ENCODE data around the gene NUP58. TPM values are rescaled to one million over a fixed set of nuclear protein-coding genes. Genes with fewer than 3 reads are reported as not detected.
A peak's percentile ranks its signal among the peaks of the same experiment; 100 is the strongest.
"Not testable (repeated sequence)": the region's sequence is repeated elsewhere in the genome, so short reads cannot be mapped to it uniquely, and the experiment has no call there.

Gene NUP58
- total RNA-seq, 1 donor from 2014 or later = 37.7 TPM

DNA sequence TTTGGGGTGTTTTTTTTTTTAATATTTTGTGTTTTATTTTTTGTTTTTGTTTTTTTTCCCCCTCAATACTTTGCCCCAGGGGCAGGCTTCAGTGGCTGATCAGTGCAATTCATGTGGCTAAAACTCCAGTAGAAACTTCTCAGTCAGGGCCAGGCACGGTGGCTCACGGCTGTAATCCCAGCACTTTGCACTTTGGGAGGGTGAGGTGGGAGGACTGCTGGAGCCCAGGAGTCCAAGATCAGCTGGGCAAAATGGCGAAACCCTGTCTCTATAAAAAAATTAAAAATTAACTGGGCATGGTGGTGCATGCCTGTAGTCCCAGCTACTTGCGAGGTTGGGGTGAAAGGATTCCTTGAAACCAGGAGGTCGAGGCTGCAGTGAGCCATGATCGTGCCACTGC, 53.0 kb downstream of the NUP58 start:
- H3K27ac Mint-ChIP-seq (ENCODE audit: unreplicated experiment) = no peak overlapping the region
- no peaks in the 10 kb centered on the region for H3K9me3 Mint-ChIP-seq (ENCODE audit: low read depth)
- peaks cover 3% of the 10 kb centered on the region for H3K36me3 Mint-ChIP-seq (ENCODE audit: low read depth)
- no peak overlapping the region for H3K4me3 Mint-ChIP-seq (ENCODE audit: unreplicated experiment)
- no peak for DNase-seq (ENCODE audit: low spot score)
- H3K4me1 Mint-ChIP-seq (ENCODE audit: low read depth) = peaks cover 5% of the 10 kb centered on the region
- peaks cover 20% of the 10 kb centered on the region for H3K27me3 Mint-ChIP-seq (ENCODE audit: low read depth)
- TF ChIP-seq, protein P1, sequence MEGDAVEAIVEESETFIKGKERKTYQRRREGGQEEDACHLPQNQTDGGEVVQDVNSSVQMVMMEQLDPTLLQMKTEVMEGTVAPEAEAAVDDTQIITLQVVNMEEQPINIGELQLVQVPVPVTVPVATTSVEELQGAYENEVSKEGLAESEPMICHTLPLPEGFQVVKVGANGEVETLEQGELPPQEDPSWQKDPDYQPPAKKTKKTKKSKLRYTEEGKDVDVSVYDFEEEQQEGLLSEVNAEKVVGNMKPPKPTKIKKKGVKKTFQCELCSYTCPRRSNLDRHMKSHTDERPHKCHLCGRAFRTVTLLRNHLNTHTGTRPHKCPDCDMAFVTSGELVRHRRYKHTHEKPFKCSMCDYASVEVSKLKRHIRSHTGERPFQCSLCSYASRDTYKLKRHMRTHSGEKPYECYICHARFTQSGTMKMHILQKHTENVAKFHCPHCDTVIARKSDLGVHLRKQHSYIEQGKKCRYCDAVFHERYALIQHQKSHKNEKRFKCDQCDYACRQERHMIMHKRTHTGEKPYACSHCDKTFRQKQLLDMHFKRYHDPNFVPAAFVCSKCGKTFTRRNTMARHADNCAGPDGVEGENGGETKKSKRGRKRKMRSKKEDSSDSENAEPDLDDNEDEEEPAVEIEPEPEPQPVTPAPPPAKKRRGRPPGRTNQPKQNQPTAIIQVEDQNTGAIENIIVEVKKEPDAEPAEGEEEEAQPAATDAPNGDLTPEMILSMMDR (IDR thresholded peaks at IDR 0.05) = no peak

DNA sequence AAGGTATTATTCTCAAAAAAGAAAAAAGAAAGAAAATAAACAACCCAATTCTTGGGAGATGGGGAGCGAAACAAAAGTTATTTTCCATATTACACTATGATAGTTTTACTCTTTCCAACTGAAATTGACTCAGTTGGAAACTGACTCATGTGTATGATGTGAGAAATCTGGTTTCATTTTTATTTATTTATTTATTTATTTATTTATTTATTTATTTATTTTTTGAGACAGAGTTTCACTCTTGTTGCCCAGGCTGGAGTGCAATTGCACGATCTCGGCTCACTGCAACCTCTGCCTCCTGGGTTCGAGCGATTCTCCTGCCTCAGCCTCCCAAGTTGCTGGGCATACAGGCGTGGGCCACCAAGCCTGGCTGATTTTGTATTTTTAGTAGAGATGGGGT, 59.0 kb downstream of the NUP58 start:
- not testable (repeated sequence) for DNase-seq (ENCODE audit: low spot score); H3K27ac Mint-ChIP-seq (ENCODE audit: unreplicated experiment); H3K4me1 Mint-ChIP-seq (ENCODE audit: low read depth); H3K4me3 Mint-ChIP-seq (ENCODE audit: unreplicated experiment); H3K9me3 Mint-ChIP-seq (ENCODE audit: low read depth); H3K36me3 Mint-ChIP-seq (ENCODE audit: low read depth); H3K27me3 Mint-ChIP-seq (ENCODE audit: low read depth)

DNA sequence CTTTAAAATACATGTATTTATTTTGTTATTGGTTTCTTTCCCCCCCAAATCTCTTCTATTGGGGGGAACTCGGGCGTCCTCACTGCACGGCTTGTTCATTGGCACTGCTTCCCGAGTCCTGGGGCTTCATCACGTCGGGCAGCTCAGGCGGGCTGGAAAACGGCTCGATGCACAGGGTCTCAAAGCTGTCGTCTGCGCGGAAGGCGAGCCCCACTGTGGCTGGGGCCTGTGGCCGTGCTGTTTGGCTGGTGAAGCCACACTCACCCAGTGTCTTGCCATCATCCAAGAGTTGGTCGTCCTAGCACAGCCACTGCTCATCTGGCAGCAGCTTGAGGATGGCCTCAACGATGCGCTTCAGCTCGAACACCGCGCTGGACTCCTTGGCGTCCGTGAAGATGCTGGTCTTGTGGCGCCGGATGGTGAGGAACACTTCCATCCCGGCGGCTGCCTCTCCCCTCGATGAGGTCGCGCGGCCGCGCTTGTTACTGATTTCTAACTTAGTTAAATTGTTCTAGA, 64.4 kb downstream of the NUP58 start:
- no peaks in the 10 kb centered on the region for H3K36me3 Mint-ChIP-seq (ENCODE audit: low read depth)
- H3K27ac Mint-ChIP-seq (ENCODE audit: unreplicated experiment) = no peak overlapping the region
- H3K27me3 Mint-ChIP-seq (ENCODE audit: low read depth) = peaks cover 23% of the 10 kb centered on the region
- no peak overlapping the region for H3K4me3 Mint-ChIP-seq (ENCODE audit: unreplicated experiment)
- DNase-seq (ENCODE audit: low spot score) = no peak
- no peaks in the 10 kb centered on the region for H3K4me1 Mint-ChIP-seq (ENCODE audit: low read depth)
- H3K9me3 Mint-ChIP-seq (ENCODE audit: low read depth) = peaks cover 6% of the 10 kb centered on the region
- TF ChIP-seq, protein P1 (IDR thresholded peaks at IDR 0.05) = no peak

DNA sequence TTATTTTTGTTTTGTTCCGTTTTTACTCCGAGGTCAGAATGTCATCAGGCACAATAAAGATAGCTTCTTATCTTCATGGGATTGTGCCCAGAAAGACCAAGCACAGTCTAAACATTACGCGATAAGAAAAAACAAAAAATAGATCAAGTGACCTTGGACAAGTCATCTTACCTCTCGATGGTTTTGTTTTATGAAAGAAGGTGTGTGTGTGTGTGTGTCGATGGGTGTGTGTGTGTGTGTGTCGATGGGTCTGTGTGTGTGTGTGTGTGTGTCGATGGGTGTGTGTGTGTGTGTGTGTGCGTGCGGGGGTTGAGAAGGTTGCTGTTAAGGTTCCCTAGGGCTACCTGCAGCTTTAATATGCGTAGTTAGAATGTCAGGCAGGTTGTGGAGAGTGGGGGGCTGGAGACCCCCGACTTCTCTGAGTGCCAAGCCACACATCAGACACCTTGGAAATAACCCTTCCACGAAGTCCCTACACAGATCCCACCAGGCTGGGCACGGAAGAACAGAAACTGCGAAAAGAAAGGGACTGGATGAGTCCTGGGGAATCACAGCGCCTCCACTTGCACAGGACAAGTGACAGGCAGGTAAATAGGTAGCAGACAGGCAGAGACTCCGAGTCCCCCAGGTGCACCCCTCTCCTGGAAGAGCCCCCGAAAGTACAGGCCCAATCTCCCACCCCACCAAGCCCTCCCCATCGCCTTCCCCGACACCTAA, 69.9 kb downstream of the NUP58 start:
- Mint-ChIP-seq H3K9me3 (ENCODE audit: low read depth) (no peaks in the 10 kb centered on the region), H3K4me3 (ENCODE audit: unreplicated experiment) (peak overlapping the region; percentile 68), H3K27me3 (ENCODE audit: low read depth) (peaks cover 59% of the 10 kb centered on the region), H3K36me3 (ENCODE audit: low read depth) (no peaks in the 10 kb centered on the region), H3K27ac (ENCODE audit: unreplicated experiment) (no peak overlapping the region), H3K4me1 (ENCODE audit: low read depth) (peaks cover 3% of the 10 kb centered on the region)
- TF ChIP-seq, protein P1 (IDR thresholded peaks at IDR 0.05) = no peak
- no peak for DNase-seq (ENCODE audit: low spot score)

DNA sequence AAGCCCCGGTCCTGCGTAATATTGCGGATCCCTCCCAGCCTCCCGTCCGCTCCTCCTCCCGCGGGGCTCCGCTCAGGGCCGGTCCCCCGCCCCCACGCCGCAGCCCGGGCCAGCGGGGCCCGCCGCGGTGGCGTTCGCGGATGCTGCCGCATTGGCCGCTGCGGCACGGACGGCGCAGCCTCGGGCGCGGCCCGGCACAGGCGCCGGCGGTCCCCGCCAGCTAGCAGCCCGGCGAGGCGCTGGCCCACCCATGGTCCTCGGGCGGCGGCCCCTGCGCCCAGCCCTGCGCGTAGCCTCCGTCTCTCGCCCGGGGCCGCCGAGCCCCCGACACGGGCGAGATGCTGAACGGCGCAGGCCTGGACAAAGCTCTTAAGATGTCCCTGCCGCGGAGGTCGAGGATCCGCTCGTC, 70.5 kb downstream of the NUP58 start, which contains the start of gene ATP8A2:
TSS of gene ATP8A2 (plus strand) at position 100 of the 409 bp plus-strand sequence. CDS start at position 339, 239 bp downstream.
- H3K9me3 Mint-ChIP-seq (ENCODE audit: low read depth) = no peaks in the 10 kb centered on the region
- TF ChIP-seq, protein P1 (IDR thresholded peaks at IDR 0.05) = no peak
- H3K4me3 Mint-ChIP-seq (ENCODE audit: unreplicated experiment) = peak within 1 kb of the TSS; percentile 68
- H3K27ac Mint-ChIP-seq (ENCODE audit: unreplicated experiment) = no peak within 1 kb of the TSS
- H3K27me3 Mint-ChIP-seq (ENCODE audit: low read depth) = peaks cover 59% of the 10 kb centered on the region
- DNase-seq (ENCODE audit: low spot score) = no peak
- peaks cover 3% of the 10 kb centered on the region for H3K4me1 Mint-ChIP-seq (ENCODE audit: low read depth)
- H3K36me3 Mint-ChIP-seq (ENCODE audit: low read depth) = no peaks in the 10 kb centered on the region
